Stimulated activated CD4-positive, alpha-beta T cell treated with anti-CD3 and anti-CD28 coated beads, Interleukin-4, amount 100 ng/mL, for 24 hours (primary cell): ENCODE results near the gene MSN.

Experiments used
- DNase-seq: peaks from one replicate; pipeline ENCODE4 v3.0.0-alpha.2; 2020

Gene MSN

DNA sequence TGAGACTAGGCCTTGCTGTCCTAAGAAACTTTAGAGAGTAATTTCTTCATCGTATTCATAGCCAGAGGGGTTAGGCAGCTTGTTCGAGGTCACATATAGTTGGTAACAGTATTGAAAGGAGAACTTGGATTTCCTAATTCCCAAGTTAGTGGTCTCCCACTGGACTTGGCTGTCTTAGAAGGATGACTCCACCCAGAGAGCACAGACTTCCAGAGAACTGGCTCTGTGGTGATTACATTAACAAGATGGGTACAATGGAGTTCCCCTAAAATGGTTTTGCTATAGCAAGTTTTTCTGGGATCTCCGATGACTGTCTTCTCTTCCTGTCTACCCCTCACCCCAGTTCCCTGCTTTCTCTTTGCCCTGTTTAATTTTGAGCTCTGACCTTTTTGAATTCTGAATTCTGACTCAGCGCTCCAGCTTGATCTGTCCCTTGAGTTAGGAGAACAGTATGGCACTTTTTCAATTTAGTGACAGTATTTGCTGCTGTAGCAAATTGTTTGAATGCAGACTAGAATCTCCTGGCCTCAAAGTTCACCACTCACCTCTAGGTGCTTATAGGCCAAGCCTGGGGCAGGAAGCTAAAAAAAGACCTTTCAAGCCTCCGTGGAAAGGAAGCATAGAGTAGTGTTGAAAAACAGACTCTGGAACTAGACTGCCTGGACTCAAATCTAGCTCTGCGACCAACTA is 6.9 kb downstream of the MSN start:
- no peak for DNase-seq

DNA sequence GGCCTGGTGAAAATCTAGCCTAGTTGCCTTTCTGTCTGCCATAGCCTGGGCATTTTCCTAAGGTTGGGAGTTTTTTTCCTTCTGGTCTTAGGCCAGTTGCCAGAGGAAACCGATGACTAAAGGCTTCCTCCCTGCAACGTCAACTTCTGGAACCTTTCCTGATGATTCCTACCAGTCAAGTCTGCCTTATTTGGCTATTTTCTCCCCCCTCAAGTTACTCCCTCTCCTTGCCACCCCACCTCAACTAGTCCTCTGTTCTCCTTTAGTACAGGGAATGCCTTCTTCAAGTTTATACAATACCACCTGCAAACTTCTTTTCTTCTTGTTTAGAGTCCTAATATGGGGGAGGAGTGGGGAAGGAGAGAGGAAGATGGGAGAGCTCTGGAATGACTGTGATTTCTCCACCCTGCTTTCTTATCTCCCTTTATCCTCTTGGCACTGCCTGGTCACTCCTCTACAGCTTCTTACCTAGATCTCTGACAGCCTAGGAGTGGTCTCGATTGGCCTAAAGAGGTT is 10.6 kb downstream of the MSN start:
- no peak for DNase-seq

DNA sequence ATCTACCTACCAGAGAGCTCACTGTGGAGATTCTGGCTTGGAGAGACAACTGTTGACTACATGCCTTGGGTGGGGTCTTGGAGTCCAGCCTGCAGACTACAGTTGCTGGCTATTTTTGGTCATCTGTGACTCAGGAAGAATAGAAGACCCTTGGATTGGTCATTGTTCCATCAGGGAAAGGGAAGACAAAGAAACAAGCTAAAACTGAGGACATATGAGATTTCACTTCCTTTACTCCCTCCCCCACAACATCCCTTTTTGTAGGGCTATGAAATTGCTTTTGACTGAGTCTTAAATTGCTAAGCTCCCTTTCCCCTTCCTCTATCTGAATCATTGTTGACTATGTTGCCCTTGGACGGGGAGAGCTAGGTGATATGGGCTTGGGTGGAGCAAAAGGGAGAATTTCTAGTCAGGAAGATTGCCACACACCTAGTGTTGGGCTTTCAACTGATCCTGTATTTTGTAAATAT is 11.7 kb downstream of the MSN start:
- DNase-seq: no peak

DNA sequence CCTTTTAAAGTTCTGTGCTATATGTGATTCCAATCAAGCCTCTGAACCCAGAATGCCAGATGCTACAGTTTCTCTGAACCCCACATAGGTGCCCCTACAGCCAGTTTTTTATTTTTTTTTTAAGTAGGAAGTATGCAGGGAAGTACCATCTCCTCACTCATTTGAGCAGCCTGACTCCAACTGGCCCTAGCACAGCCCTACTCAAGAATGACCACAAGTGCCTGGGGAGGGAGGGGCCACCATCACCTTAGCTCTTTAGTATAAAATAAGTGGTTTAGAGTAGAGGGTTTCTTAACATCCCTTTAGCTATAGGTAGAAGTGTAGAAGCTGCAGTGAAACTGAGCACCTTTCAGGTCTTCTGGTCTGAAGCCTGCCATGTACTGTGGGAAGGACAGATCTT is 14.4 kb downstream of the MSN start:
- no peak for DNase-seq

DNA sequence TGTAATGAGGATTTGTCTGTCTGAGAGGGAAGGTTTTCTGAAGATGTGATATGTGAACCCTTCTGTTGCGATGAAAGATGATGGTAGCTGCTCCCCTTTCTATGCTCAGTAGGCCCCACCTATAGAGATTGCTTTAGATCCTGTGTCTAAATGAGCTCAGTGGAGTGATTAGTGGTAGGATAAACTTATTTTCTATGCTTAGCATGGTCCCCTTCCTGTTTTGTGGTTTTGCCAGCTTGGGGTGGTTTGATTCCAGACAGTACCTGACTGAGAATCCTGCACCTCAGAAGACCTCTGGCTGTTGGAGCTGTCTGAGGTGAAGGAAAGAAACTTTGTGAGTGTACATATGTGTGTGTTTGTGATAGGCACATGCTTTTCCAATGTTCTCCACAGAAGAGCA is 17.7 kb downstream of the MSN start:
- no peak for DNase-seq

DNA sequence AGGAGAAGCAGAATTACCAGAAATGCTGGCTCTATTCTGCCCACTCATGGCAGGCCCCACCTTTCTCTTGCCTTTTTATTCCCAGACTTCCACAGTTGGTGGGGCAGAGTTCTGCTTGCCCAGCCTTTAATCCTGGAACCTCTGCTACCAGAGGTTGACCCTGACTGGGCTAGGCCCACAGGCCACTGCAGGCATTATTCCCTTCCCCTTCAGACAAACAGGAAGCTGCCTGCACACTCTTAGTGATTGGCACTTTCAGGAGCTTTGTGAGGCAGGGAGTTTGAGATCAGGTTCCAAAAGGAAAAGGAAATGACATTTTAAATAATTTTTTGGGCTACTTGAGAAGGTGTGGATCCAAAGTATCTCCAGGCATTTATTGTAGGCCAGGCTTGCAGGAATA is 18.8 kb downstream of the MSN start:
- no peak for DNase-seq

DNA sequence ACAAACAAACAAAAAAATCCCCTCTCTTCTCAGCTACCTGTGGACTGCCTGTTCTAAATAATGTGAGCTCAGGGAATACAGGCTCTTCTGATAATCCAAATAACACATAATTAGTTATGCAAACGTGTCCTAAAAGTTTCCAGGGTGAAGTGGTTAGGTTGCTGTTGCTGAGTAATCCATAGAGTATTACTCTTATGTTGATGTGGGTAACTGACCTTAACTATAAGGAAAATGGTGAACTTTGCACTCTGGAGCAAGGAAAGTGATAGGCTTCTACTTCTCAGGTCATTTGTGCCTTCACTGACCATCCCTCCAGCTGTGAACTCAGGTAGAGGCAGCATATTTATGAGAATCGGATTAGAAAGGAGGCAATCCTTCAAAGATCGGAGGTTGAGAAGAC is 19.9 kb downstream of the MSN start:
- DNase-seq: no peak

DNA sequence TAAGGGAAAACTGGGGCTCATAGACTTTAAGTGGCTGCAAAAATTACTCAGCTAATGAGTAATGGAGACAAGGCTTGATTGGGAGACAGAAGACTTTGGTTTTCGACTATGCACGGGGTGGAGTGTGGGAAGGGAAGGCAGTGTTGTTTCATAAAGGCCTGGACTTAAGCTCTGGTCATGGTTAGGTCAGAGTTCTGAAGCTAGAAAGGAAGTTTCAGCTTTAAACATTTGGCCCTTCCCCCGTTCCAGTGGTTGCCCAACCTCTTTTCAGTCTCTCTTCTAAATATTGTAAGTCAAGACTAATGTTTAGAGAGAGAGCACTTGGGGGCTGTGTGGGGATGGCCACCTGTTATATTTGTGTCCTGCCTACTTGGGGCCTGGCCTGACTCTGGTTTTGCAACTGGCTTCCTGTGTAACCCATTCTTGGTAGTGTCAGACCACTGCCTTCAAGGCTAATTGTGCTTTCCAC is 21.0 kb downstream of the MSN start:
- no peak for DNase-seq

DNA sequence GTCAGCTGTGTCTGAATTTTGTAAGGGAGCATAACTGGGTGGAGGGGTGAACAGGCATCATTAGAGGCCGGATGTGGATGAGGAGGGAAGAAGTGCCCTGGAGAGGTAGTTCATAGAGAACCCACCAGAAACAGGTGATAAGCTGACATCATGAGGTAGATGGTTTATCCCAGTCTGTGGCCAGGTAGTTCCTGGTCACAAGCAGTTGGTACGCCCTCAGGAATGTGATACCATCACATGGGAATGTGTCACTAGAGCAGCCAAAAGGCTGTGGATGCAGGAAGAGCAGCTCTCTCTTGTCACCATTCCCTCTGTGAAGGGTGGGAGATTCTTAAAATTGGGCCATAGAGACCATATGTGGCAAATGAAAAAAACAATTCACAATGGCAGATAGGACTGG is 21.9 kb downstream of the MSN start:
- no peak for DNase-seq

DNA sequence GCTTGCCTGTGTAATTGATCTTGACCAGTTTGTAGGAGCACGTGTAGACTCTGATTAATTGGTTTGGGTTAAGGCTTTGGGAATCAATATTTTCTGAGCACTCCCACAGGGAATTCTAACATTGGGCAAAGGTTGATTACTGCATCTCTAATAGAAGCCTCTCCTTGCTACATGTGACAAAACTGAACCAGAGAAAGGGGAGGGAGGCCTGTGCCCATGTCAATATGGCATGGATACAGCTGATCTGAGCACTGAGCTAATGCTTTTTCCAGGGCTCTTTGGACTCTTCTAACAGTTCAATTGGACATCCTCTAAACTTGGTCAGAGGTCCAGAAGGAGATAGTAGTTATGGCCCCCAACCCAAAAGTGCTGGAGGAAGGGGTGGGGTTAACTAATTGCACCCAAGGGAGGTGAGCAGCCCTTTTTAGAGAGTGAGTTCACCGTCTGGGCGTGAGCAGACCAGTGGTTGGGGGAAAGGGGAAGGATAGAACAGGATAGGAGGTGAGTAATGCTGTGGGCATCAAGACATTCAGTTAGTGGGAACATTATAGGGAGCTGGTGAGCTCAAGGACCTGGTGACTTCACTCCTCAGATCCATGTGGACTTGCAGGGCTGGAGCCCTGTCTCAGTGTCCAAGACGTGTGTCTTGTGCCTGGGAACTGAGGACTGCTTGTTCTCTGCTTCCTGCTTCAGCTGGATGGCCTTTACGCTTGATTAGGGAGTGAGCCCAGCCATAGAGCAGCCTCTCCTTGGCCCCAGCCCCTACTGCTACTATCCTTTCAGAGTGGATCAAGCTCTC is 22.8 kb downstream of the MSN start:
- DNase-seq: no peak

DNA sequence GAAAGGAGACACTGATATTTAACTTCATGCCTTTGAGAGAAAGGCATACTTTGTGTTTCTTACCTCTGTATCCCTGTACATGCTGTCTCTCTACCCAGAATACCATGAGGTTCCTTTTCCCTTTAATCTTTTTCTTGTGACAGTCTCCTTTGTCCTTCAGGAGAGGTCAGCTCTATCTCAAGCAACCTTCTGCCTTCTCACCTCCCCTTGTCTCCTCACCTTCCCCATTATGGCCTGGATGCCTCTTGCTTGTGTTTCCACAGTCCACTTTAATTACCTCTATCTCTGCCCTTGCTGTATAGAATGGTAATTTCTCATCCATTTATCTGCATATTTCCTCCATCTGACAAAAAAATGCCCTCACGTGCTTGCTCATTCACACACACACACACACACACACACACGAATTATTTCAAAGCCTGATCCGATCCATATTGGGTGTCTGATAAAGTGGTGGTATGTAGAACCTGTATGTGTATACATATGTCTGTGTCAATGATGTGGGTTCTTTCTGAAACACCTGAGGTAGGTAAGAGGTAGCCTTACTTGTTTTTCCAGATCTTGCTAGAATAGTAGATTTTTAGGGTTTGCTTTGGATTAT is 28.5 kb downstream of the MSN start:
- no peak for DNase-seq

DNA sequence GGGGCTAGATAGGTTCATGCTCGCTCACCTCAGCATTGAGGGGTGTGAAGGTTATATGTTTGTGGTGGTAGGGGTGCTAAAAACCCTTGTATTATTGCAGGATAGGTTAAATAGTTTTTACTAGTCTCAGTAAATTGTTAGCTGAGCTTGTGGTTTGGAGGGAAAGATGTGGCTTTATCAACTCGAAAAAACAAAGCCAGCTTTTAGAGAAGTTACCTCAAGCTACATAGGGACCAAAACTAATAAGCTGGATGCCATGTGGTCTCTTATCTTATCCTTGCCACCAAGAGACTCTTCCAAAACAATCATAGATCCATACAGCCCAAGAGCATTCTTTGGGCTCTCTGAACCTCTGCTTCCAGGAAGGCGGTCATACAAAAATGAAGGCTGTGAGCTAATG is 29.2 kb downstream of the MSN start:
- DNase-seq: no peak

DNA sequence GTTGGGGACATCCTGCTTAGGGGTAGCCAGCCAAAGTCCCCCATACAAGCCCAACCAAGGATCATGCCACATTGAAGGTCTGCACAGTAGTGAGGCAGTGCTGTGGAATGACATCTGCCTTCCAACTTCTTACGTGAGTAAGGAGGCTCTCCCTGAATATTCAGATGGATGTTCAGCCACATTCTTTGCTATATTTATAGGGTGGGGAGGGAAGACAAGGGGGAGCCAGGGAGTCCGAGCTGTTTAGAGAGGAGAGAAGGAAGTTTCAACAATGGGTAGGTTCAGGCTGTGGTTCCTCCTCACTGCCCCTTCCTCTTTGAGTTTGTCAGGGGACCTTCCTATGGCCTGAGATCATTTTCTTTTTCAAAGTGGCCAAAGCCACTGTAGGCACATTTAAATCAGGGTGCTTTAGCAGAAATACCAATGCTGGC is 29.8 kb downstream of the MSN start:
- no peak for DNase-seq

DNA sequence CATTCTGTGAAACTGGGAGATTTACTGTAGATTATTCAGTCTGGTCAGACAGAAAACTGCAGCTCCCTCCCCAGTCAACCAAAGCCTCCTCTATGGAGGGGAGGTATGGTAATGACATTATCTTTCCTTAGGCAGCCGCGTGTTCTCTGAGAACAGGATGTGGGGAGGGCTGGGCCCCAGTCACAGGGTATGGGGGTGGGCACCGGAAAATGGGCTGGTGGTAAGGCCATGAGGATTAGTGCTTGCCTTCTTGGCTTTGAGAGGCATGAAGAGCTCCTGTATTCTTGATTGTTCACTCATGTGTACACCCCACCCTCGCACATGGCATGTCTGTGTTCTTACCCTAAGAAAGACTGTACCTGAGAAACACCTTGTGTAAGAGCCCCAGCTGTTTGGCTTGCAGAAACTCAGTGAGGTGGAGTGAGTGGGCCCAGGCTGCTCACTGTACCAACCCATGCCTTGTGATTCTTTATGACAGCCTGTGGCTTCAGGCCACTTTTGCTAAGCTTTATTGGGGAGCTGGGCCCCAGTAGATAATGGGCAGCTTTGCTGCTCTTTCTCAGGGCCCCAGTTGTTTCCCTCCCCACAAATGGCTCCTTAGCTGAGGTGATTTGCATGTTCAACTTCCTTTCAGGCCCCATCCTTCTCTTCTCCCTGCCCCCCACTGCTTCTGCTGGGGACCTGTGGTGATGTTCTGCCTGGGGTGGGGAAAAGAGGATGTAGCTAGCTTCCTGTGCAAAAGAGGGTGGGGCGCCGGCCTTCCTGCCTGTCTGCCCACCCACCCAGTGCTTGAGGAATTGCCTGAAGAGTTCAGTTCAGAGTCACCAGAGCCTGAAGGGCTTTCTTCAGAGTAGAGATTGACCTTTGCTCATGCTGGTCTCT is 30.7 kb downstream of the MSN start:
- DNase-seq: peak; percentile 69

DNA sequence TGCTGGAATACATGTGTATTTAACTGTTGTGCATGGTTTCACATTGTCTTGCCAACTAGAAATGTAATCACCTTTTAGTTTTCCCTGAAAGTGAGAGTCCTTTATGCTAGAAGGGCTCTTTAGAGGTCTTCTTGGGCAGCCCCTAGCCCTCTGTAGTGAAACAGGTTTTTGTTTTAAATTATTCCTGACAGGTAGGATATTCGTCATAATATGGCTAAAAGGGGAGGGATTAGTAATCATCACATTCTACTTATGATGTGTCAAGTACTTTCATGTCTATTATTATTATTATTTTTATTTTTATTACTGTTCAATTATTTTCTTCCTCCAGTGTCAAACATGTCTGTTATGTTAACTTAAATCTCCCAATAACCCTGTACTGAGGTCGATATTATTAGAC is 35.5 kb downstream of the MSN start:
- no peak for DNase-seq

DNA sequence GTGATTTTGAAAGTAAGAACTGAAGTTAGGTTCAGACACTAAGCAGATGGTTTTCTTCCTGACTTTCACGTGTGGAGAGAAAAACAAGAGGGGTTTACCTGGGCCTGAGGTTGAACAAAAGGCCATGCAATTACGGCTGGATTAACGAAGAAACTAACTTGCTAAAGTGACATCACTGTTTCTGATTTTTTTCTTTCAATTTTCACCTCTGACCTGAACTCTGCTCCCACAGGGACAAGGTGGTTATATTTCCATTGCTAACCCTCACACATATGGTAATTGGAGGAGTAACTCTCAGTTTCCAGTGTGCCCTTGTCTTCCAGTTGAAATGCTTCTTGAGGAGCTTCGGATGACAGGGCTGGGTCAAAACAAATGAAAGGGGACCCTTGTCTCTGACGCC is 38.0 kb downstream of the MSN start:
- no peak for DNase-seq

DNA sequence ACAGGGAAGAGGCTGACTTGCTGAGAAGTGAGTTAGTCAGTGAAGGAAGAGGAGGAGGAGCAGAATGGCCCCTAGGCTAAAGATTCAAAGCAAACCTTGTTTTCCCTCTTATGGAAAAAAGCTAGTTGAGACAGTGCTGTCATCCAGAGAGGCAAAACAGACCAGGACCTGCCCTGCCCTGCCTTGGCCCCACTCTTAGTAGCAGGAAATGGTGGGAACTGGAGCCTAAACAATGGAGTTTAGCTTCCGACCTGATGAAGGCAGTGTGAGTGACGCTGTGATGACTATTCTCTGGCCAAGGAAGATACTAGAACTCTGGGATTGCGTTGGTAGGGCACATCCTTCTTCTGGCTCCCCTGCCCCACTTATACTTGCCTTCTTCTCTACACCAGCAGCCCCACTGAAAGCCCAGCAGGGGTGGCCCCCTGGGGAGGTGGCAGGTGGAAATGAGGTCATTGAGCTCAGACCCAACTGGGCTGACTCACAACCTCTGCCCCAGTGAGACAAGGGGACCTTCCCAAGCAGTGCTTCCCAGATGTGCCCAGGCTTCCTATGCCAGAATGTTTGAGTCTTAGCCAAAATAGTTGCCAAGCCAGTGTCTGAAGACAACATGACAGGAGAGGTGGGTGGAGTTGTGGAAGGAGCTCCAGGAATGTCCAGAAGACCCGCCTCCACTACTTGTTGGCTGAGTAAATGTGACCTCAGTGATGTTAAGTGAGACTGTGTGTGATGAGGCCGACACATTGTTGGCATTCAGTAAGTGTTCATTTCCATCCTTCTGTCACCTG is 38.8 kb downstream of the MSN start:
- peak; percentile 57 for DNase-seq

DNA sequence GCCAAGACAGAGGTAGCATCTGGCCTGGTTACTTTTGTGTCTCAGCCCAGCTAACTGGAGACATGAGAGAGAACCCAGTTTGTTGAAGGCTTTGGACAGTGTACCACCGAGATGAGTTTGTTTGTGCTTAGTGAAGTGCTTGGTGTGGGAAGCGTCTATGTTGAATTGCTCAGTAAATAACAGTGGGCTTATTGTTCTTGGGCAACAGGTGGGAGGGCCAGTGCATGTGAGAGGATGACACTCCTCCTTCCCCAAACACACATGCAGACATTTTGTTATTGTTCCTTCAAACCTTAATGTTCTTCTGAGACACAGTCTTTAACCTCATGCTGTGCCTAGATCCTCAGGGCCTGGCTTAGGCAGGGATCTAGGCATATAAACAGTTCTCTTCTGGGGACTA is 39.7 kb downstream of the MSN start:
- DNase-seq: no peak

DNA sequence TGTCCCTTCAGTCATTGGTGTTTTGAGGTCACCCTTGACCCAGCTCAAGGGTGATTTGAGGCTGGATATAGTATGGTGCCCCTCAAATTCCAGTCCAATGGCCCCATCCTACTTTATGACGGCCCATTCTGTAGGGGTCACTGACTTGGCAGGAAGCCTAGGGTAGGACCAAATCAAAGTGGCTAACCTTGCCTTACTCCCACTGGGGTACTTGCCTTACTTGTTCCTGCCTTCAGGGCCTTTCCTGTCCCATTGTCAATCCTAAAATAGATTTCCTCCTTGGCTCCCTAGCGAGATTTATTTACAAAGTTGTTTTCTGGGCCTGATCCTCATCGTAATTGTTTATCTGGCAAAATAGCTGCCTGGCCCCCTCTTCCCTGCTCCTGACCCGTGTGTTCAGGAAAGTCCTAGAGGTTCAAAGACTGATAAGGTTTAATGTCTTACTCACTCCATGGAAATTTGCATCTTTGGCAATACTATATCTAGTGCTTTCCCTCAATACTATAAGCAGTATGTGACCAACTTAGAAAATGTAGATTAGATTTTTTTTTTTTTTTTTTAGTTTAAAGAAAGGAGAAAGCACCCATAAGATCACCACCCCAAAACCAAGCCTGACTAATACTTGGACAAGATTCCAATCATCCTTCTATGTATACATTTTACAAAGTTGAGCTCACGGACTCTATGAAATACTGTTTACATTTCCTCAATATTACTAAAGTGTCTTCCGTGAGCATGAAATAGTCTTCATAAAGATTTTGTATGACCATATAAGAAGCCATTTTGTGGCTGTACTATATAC is 44.8 kb downstream of the MSN start:
- no peak for DNase-seq

DNA sequence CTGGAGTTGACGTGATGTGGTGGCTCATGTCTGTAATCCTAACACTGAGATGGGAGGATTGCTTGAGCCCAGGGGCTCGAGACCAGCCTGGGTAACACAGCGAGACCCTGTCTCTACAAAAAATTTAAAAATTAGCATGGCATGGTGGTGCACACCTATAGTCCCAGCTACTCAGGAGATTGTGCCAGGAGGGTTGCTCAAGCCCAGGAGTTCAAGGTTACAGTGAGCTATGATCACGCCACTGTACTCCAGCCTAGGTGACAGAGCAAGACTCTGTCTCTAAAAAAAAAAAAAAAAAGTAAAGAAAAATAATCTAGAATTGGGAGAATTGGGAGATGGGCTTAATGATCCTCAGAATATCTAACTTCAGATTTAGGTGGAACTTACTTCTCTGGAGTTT is 51.1 kb downstream of the MSN start:
- no peak for DNase-seq

DNA sequence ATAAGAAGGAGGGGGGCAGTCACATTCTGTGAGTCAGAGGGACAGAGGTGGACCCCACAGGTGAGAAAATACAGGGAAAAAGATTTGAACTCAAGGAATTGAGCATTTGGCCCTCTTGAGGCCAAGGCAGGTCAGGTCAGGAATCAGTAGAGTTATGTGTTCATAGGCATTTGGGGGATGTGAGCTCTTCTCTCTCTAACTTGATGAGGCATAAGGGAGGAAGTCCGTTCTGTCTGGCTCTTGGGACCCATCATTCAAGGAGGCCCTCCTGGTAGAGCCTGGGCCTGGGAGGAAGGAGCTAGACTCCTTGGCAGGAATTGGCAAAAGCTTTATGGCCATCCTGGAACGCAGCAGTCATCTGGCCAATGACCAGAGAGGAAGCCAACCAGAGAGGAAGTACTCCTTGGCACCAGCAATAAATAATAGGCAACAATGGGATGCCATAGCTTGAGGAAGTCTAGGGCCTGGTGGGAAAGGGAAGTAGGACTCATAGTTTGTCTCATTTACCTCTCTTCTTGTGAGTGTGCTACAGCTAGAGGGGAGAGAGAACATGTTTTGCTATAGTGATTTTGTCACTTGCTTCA is 53.0 kb downstream of the MSN start:
- DNase-seq: no peak
